HG02870 (cell line): ENCODE measurements around the gene WNK3.

ENCODE experiments used
- ATAC-seq: cut with Tn5 transposase; IDR thresholded peaks from one replicate; pipeline ENCODE4 v1.9.1; 2021; ENCODE audit warnings: mild to moderate bottlenecking, moderate library complexity; ENCODE audit not compliant: unreplicated experiment

WNK3 gene

GRCh38 chrX:54171527-54172250 is 186.2 kb downstream of the WNK3 start:
- ATAC-seq = no peak

GRCh38 chrX:54171091-54171490 is 186.8 kb downstream of the WNK3 start:
- no peak for ATAC-seq

GRCh38 chrX:54166915-54167314 is 190.9 kb downstream of the WNK3 start:
- ATAC-seq = no peak

- no peak for ATAC-seq
These were observed 200.3 kb downstream of the WNK3 start for GRCh38 chrX:54157561-54157960.
